Esophagus squamous epithelium (tissue), 5 donors: ENCODE measurements around the gene GRK1. TPM values are rescaled to one million over a fixed set of nuclear protein-coding genes. Genes with fewer than 3 reads are reported as not detected.

Source experiments
- DNase-seq: peaks from one replicate; lab custom pipeline; 2025; lab: John Stamatoyannopoulos, UW
- H3K27ac ChIP-seq, 4 donors: fragments of 200-600 bp; sonication (generic); one replicate each; pipeline ENCODE4 v1.5.1; 2016 to 2019; ENCODE audit warnings: mild to moderate bottlenecking in 1 of 4
- H3K27me3 ChIP-seq, 4 donors: fragments of 200-600 bp; sonication (generic); 1 replicate in 3 of 4; 2 replicates in 1 of 4; pipeline versions ENCODE4 v1.5.1 to v1.6.0; 2017 to 2021; ENCODE audit warnings: antibody characterized with exemption in 1 of 4
- H3K36me3 ChIP-seq, 3 donors: fragments of 200-600 bp; sonication (generic); one replicate each; pipeline ENCODE4 v1.5.1; 2016 to 2019
- H3K4me1 ChIP-seq, 3 donors: fragments of 200-600 bp; sonication (generic); one replicate each; pipeline ENCODE4 v1.5.1; 2017 to 2019
- H3K4me3 ChIP-seq, 4 donors: fragments of 200-600 bp; sonication (generic); 1 replicate in 3 of 4; 2 replicates in 1 of 4; pipeline ENCODE4 v1.5.1; 2016 to 2019; ENCODE audit warnings: mild to moderate bottlenecking in 2 of 4, moderate library complexity in 1 of 4
- H3K9me3 ChIP-seq, 3 donors: fragments of 200-600 bp; sonication (generic); one replicate each; pipeline ENCODE4 v1.5.1; 2016 to 2019
- POLR2A ChIP-seq, 4 donors: fragments of 450-650 bp; IDR thresholded peaks; one replicate each; pipeline ENCODE4 v1.6.1; 2017; ENCODE audit warnings: antibody characterized with exemption in 4 of 4, mild to moderate bottlenecking in 4 of 4, moderate library complexity in 3 of 4
- WGBS, 2 donors: methylation state at CpG; one replicate each; pipeline ENCODE4 v1.1.5; 2018; 5-methylcytosine and 5-hydroxymethylcytosine counted together
- intact Hi-C: fragments of 100-400 bp; cut with DNase I; formaldehyde crosslinking; loops from one replicate; pipeline ENCODE4 v1.15.0; 2022
- total RNA-seq, 4 donors: library from RNA; depleted of rRNA; stranded (reverse); fragments of >200 nt; gene quantifications; one replicate each; pipeline ENCODE4 v1.1.0, GENCODE V29; 2016
- TF ChIP-seq, protein P1 (sequence below), 6 experiments: fragments of 450-650 bp in 4 of 6; fragments of 200-600 bp in 2 of 6; sonication (generic) in 2 of 6; IDR thresholded peaks; one replicate each; pipeline ENCODE4 v1.5.1; 2016 to 2019; ENCODE audit warnings: antibody characterized with exemption in 6 of 6, mild to moderate bottlenecking in 4 of 6, moderate library complexity in 4 of 6
- donor health status: DM: yes; HTN: yes; CAD: no.

The GRK1 gene
- total RNA-seq, 4 donors from 2014 or later: not detected

DNA sequence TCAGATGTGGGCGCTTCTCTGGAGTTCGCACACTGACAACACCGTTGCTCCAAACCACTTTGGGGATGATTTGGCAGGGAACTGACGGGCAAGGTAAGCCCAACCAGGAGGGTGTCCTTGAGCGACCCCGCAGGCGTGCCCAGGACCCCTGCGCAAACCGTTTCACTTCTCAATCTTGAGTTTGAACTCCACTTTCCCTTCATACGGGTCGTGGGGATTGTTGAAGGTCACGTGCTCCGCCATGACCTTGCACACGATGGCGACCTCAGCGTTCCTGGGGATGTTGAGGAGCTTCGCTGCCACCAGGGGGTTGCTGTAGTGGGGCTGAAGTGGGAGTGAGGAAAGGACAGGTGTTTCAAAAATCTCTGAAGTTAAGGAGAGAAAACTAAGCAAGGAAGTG is 17.8 kb upstream of the GRK1 start:
- no peaks in the 10 kb centered on the region for H3K9me3 ChIP-seq
- H3K27me3 ChIP-seq: no peaks in the 10 kb centered on the region
- no peaks in the 10 kb centered on the region for H3K36me3 ChIP-seq
- no peak overlapping the region for H3K4me3 ChIP-seq
- H3K27ac ChIP-seq: no peak overlapping the region
- TF ChIP-seq, protein P1, sequence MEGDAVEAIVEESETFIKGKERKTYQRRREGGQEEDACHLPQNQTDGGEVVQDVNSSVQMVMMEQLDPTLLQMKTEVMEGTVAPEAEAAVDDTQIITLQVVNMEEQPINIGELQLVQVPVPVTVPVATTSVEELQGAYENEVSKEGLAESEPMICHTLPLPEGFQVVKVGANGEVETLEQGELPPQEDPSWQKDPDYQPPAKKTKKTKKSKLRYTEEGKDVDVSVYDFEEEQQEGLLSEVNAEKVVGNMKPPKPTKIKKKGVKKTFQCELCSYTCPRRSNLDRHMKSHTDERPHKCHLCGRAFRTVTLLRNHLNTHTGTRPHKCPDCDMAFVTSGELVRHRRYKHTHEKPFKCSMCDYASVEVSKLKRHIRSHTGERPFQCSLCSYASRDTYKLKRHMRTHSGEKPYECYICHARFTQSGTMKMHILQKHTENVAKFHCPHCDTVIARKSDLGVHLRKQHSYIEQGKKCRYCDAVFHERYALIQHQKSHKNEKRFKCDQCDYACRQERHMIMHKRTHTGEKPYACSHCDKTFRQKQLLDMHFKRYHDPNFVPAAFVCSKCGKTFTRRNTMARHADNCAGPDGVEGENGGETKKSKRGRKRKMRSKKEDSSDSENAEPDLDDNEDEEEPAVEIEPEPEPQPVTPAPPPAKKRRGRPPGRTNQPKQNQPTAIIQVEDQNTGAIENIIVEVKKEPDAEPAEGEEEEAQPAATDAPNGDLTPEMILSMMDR (IDR thresholded peaks at IDR 0.05): no peak
- no peak for TF ChIP-seq POLR2A (IDR thresholded peaks at IDR 0.05)
- 94 to 96% methylated on average over 9 of the region's 17 CpGs for WGBS, 2 donors
- DNase-seq: no peak
- intact Hi-C loops: no loop called here
- H3K4me1 ChIP-seq: peaks cover 8 to 44% (median 9%) of the 10 kb centered on the region in 3 donors

DNA sequence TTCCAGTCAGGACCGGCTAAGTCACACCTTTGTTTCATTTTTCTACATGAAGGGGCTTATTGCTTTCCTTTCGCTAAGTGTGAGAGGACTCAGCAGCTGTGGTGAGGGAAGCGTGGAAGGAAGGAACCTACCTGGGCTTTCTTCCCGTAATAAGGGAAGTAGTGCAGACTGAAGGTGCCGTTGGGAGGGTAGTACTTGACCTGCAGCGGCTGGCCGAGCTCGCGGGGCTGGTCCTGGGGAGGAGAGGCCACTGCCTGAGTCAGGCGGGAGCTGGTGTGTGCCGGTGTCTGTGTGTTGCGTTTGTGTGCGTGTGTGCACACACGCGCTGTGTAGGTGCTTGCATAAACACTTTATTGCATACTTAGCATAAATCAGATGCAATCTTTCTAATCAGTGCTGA is 16.7 kb upstream of the GRK1 start:
- intact Hi-C loops: no loop called here
- 53 to 56% methylated on average over 5 to 15 of the region's 15 CpGs for WGBS, 2 donors

GRCh38 chr13:113650731-113651148 is 16.3 kb upstream of the GRK1 start:
- no peak for DNase-seq
- H3K27ac ChIP-seq: no peak overlapping the region
- H3K36me3 ChIP-seq: no peaks in the 10 kb centered on the region
- H3K27me3 ChIP-seq: no peaks in the 10 kb centered on the region
- H3K9me3 ChIP-seq: no peaks in the 10 kb centered on the region
- 83 to 93% methylated on average over 13 to 16 of the region's 16 CpGs for WGBS, 2 donors
- intact Hi-C loops: no loop called here
- H3K4me1 ChIP-seq: peaks cover 8 to 35% (median 9%) of the 10 kb centered on the region in 3 donors
- no peak overlapping the region for H3K4me3 ChIP-seq
- no peak for TF ChIP-seq POLR2A (IDR thresholded peaks at IDR 0.05)
- TF ChIP-seq, protein P1 (IDR thresholded peaks at IDR 0.05): no peak

More for the DNA sequence above, 16.7 kb upstream of the GRK1 start:
- Histone ChIP-seq H3K9me3 (no peaks in the 10 kb centered on the region), H3K36me3 (no peaks in the 10 kb centered on the region), H3K27me3 (no peaks in the 10 kb centered on the region), H3K27ac (no peak overlapping the region), H3K4me3 (no peak overlapping the region), H3K4me1 (peaks cover 8 to 40% (median 9%) of the 10 kb centered on the region in 3 donors)
- TF ChIP-seq, protein P1 (IDR thresholded peaks at IDR 0.05): no peak
- TF ChIP-seq POLR2A (IDR thresholded peaks at IDR 0.05): no peak
- DNase-seq: no peak

- 80 to 86% methylated on average over 1 to 8 of the region's 37 CpGs for WGBS, 2 donors
- intact Hi-C loops: no loop called here
Observed at GRCh38 chr13:113651511-113652403, 15.3 kb upstream of the GRK1 start.

More at GRCh38 chr13:113651511-113652403, 15.3 kb upstream of the GRK1 start:
- Histone ChIP-seq H3K4me1 (peaks cover 7 to 25% (median 9%) of the 10 kb centered on the region in 3 donors), H3K4me3 (no peak overlapping the region), H3K27ac (no peak overlapping the region), H3K36me3 (no peaks in the 10 kb centered on the region), H3K27me3 (no peaks in the 10 kb centered on the region), H3K9me3 (no peaks in the 10 kb centered on the region)
- TF ChIP-seq POLR2A (IDR thresholded peaks at IDR 0.05): no peak
- TF ChIP-seq, protein P1 (IDR thresholded peaks at IDR 0.05): no peak
- no peak for DNase-seq
